Measurements from ENCODE around the gene PTPN4.

DNA sequence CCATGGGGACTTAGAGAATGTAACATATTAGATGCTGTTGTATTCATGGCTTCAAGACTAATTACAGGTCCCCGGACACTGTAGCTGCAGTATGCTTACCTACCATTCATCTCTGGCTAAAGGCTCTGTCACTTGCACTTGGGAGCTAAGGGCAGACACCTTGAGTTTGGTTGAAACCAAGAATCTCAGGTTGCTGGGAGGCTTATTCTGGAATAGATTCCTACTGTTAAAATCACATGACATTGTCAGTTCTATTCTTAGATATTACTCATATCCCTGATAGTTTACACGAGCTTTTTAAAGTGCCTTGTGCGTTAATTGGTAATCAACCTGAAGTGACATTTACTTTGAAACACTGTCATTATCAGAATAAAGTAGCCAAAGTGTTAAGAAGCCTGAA is 180.2 kb downstream of the PTPN4 start:
- TF ChIP-seq, protein P1, sequence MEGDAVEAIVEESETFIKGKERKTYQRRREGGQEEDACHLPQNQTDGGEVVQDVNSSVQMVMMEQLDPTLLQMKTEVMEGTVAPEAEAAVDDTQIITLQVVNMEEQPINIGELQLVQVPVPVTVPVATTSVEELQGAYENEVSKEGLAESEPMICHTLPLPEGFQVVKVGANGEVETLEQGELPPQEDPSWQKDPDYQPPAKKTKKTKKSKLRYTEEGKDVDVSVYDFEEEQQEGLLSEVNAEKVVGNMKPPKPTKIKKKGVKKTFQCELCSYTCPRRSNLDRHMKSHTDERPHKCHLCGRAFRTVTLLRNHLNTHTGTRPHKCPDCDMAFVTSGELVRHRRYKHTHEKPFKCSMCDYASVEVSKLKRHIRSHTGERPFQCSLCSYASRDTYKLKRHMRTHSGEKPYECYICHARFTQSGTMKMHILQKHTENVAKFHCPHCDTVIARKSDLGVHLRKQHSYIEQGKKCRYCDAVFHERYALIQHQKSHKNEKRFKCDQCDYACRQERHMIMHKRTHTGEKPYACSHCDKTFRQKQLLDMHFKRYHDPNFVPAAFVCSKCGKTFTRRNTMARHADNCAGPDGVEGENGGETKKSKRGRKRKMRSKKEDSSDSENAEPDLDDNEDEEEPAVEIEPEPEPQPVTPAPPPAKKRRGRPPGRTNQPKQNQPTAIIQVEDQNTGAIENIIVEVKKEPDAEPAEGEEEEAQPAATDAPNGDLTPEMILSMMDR (conservative IDR thresholded peaks at IDR 0.05; ENCODE audit: low read length), result no peak
- TF ChIP-seq EZH2phosphoT487 (IDR thresholded peaks at IDR 0.05; ENCODE audit: borderline replicate concordance, low read depth, low read length), result no peak

All from OCI-LY7 (cell line).